Daoy (cell line): Measurements from ENCODE around the gene RANBP17. TPM values are rescaled to one million over a fixed set of nuclear protein-coding genes. Genes with fewer than 3 reads are reported as not detected.

Source experiments
- DNase-seq: peaks from one replicate; pipeline ENCODE4 v3.0.0-alpha.2; 2015; ENCODE audit warnings: low read depth
- total RNA-seq: library from RNA; depleted of rRNA; stranded (reverse); fragments of >200 nt; shearing (Covaris generic); gene quantifications from 2 replicates; pipeline ENCODE4 v1.2.3, GENCODE V29; 2014

RANBP17 gene
- total RNA-seq, 1 experiment from 2014 or later = 0.34 TPM

- peak; percentile 8 for DNase-seq
Observed at GRCh38 chr5:171092194-171092593, 230.4 kb downstream of the RANBP17 start.

- DNase-seq = no peak
Observed at GRCh38 chr5:171093598-171093997, 231.8 kb downstream of the RANBP17 start.

- no peak for DNase-seq
Observed at GRCh38 chr5:171094356-171094755, 232.5 kb downstream of the RANBP17 start.

GRCh38 chr5:171102877-171103610, 241.2 kb downstream of the RANBP17 start:
- DNase-seq = no peak

- DNase-seq = no peak
Observed at GRCh38 chr5:171107669-171108068, 245.9 kb downstream of the RANBP17 start.

GRCh38 chr5:171115519-171115918, 253.7 kb downstream of the RANBP17 start:
- no peak for DNase-seq

GRCh38 chr5:171116719-171117118, 254.9 kb downstream of the RANBP17 start:
- DNase-seq = no peak

GRCh38 chr5:171120986-171121622, 259.3 kb downstream of the RANBP17 start:
- no peak for DNase-seq

GRCh38 chr5:171121638-171122037, 259.8 kb downstream of the RANBP17 start:
- DNase-seq = no peak

GRCh38 chr5:171122372-171122771, 260.6 kb downstream of the RANBP17 start:
- DNase-seq = peak; percentile 37

GRCh38 chr5:171123417-171123816, 261.6 kb downstream of the RANBP17 start:
- DNase-seq = no peak

GRCh38 chr5:171127314-171127713, 265.5 kb downstream of the RANBP17 start:
- no peak for DNase-seq

GRCh38 chr5:171128136-171128535, 266.3 kb downstream of the RANBP17 start:
- DNase-seq = no peak

- DNase-seq = no peak
Observed at GRCh38 chr5:171129308-171129707, 267.5 kb downstream of the RANBP17 start.

- no peak for DNase-seq
Observed at GRCh38 chr5:171131497-171131896, 269.7 kb downstream of the RANBP17 start.

GRCh38 chr5:171137768-171138525, 276.1 kb downstream of the RANBP17 start:
- DNase-seq = peak; percentile 25

- DNase-seq = no peak
Observed at GRCh38 chr5:171139227-171139626, 277.4 kb downstream of the RANBP17 start.

GRCh38 chr5:171142617-171143016, 280.8 kb downstream of the RANBP17 start:
- no peak for DNase-seq

GRCh38 chr5:171143171-171143570, 281.4 kb downstream of the RANBP17 start:
- no peak for DNase-seq

- DNase-seq = no peak
Observed at GRCh38 chr5:171143926-171144325, 282.1 kb downstream of the RANBP17 start.

- no peak for DNase-seq
Observed at GRCh38 chr5:171149333-171149732, 287.5 kb downstream of the RANBP17 start.

GRCh38 chr5:171149772-171150171, 288.0 kb downstream of the RANBP17 start:
- DNase-seq = no peak

- peak; percentile 31 for DNase-seq
Observed at GRCh38 chr5:171152382-171152781, 290.6 kb downstream of the RANBP17 start.
